Gastrocnemius medialis (tissue), 4 donors: ENCODE measurements around the gene PCDH9. TPM values are rescaled to one million over a fixed set of nuclear protein-coding genes. Genes with fewer than 3 reads are reported as not detected.

Experiments
- ATAC-seq, 2 donors: fragments of 150-250 bp; one replicate each; pipeline ENCODE4 v1.9.1; 2016
- DNase-seq, 2 donors: peaks; one replicate each; pipeline ENCODE4 v3.0.0-alpha.2; 2019
- H3K27ac ChIP-seq, 4 donors: fragments of 200-600 bp; sonication (generic); 1 replicate in 1 of 4; 2 replicates in 3 of 4; pipeline ENCODE4 v1.5.1; 2016 to 2018; ENCODE audit warnings: mild to moderate bottlenecking in 2 of 4, moderate library complexity in 1 of 4
- H3K27me3 ChIP-seq, 3 donors: fragments of 200-600 bp; sonication (generic) in 2 of 3; 1 replicate in 1 of 3; 2 replicates in 2 of 3; pipeline versions ENCODE4 v1.5.1 to v1.6.0; 2016 to 2019; ENCODE audit warnings: mild to moderate bottlenecking in 1 of 3, moderate library complexity in 1 of 3
- H3K36me3 ChIP-seq, 2 donors: fragments of 200-600 bp; sonication (generic) in 1 of 2; one replicate each; pipeline ENCODE4 v1.5.1; 2017 to 2018
- H3K4me1 ChIP-seq, 2 donors: fragments of 200-600 bp; sonication (generic) in 1 of 2; one replicate each; pipeline ENCODE4 v1.5.1; 2016 to 2017; ENCODE audit warnings: mild to moderate bottlenecking in 2 of 2
- H3K4me3 ChIP-seq, 4 donors: fragments of 200-600 bp; sonication (generic) in 3 of 4; 1 replicate in 1 of 4; 2 replicates in 3 of 4; pipeline ENCODE4 v1.5.1; 2016 to 2019; ENCODE audit warnings: mild to moderate bottlenecking in 2 of 4
- H3K9me3 ChIP-seq, 3 donors: fragments of 200-600 bp; sonication (generic) in 2 of 3; 1 replicate in 1 of 3; 2 replicates in 2 of 3; pipeline ENCODE4 v1.5.1; 2016 to 2019
- CTCF ChIP-seq, 5 experiments: fragments of 450-650 bp in 3 of 5; fragments of 200-600 bp in 2 of 5; sonication (generic) in 2 of 5; IDR thresholded peaks in 4 of 5; conservative IDR thresholded peaks in 1 of 5; 1 replicate in 4 of 5; 2 replicates in 1 of 5; pipeline ENCODE4 v1.5.1; 2016 to 2019; ENCODE audit warnings: antibody characterized with exemption in 5 of 5, mild to moderate bottlenecking in 3 of 5, moderate library complexity in 3 of 5
- POLR2A ChIP-seq, 2 donors: fragments of 450-650 bp; IDR thresholded peaks; one replicate each; pipeline ENCODE4 v1.6.1; 2017; ENCODE audit warnings: antibody characterized with exemption in 2 of 2, mild to moderate bottlenecking in 2 of 2, moderate library complexity in 2 of 2
- in situ Hi-C, 4 donors: fragments of 200-750 bp; cut with MboI; loops; one replicate each; pipeline versions ENCODE4 v1.15.0 to v1.8.0; 2017; ENCODE audit warnings: low sequenced_read_pairs in 4 of 4
- intact Hi-C: fragments of 100-400 bp; cut with DNase I; formaldehyde crosslinking; loops from one replicate; pipeline ENCODE4 v1.15.1; 2023; ENCODE audit warnings: low total_unique reads
- total RNA-seq, 4 donors: library from RNA; depleted of rRNA; stranded (reverse); fragments of >200 nt; gene quantifications; one replicate each; pipeline versions ENCODE4 v1.1.0 to v1.2.3, GENCODE V29; 2016

PCDH9 gene
- total RNA-seq, 4 donors from 2014 or later = 1.4 to 2.1 (median 1.9) TPM

- DNase-seq = no peak
- no peak for TF ChIP-seq CTCF (IDR thresholded peaks at IDR 0.05 in 4 of 5, conservative IDR thresholded peaks at IDR 0.05 in 1 of 5)
- no peak for TF ChIP-seq POLR2A (IDR thresholded peaks at IDR 0.05)
- ATAC-seq = no peak
- H3K27ac ChIP-seq = no peak overlapping the region
- in situ Hi-C loops (no loop called here), intact Hi-C loops (no loop called here)
- no peaks in the 10 kb centered on the region for H3K9me3 ChIP-seq
- no peaks in the 10 kb centered on the region for H3K4me1 ChIP-seq
- H3K27me3 ChIP-seq = no peaks in the 10 kb centered on the region
- no peak overlapping the region for H3K4me3 ChIP-seq
- H3K36me3 ChIP-seq = no peaks in the 10 kb centered on the region
Observed at GRCh38 chr13:66518068-66518467, 712.1 kb downstream of the PCDH9 start.

- H3K9me3 ChIP-seq = no peaks in the 10 kb centered on the region
- H3K27ac ChIP-seq = no peak overlapping the region
- intact Hi-C loops = no loop called here
- TF ChIP-seq POLR2A (IDR thresholded peaks at IDR 0.05) (no peak), CTCF (IDR thresholded peaks at IDR 0.05 in 4 of 5, conservative IDR thresholded peaks at IDR 0.05 in 1 of 5) (no peak)
- ATAC-seq (no peak), DNase-seq (no peak)
- no peaks in the 10 kb centered on the region for H3K4me1 ChIP-seq
- H3K36me3 ChIP-seq = no peaks in the 10 kb centered on the region
- no peak overlapping the region for H3K4me3 ChIP-seq
- in situ Hi-C loops = no loop called here
- no peaks in the 10 kb centered on the region for H3K27me3 ChIP-seq
Observed at GRCh38 chr13:66513728-66514127, 716.4 kb downstream of the PCDH9 start.

GRCh38 chr13:66509175-66509574 lies 721.0 kb downstream of the PCDH9 start:
- TF ChIP-seq POLR2A (IDR thresholded peaks at IDR 0.05) (no peak), CTCF (IDR thresholded peaks at IDR 0.05 in 4 of 5, conservative IDR thresholded peaks at IDR 0.05 in 1 of 5) (no peak)
- in situ Hi-C loops = no loop called here
- no peak for ATAC-seq

GRCh38 chr13:66508153-66508909 lies 721.8 kb downstream of the PCDH9 start:
- no peak for DNase-seq
- Histone ChIP-seq H3K9me3 (no peaks in the 10 kb centered on the region), H3K27ac (no peak overlapping the region), H3K27me3 (no peaks in the 10 kb centered on the region), H3K4me3 (no peak overlapping the region), H3K36me3 (no peaks in the 10 kb centered on the region), H3K4me1 (no peaks in the 10 kb centered on the region)
- no peak for ATAC-seq
- intact Hi-C loops = no loop called here
- in situ Hi-C loops = no loop called here
- TF ChIP-seq CTCF (IDR thresholded peaks at IDR 0.05 in 4 of 5, conservative IDR thresholded peaks at IDR 0.05 in 1 of 5) (no peak), POLR2A (IDR thresholded peaks at IDR 0.05) (no peak)

More at GRCh38 chr13:66509175-66509574, 721.0 kb downstream of the PCDH9 start:
- no peaks in the 10 kb centered on the region for H3K4me1 ChIP-seq
- no peak overlapping the region for H3K27ac ChIP-seq
- H3K4me3 ChIP-seq = no peak overlapping the region
- H3K27me3 ChIP-seq = no peaks in the 10 kb centered on the region
- H3K36me3 ChIP-seq = no peaks in the 10 kb centered on the region
- H3K9me3 ChIP-seq = no peaks in the 10 kb centered on the region
- no peak for DNase-seq
- intact Hi-C loops = no loop called here

- Histone ChIP-seq H3K4me1 (no peaks in the 10 kb centered on the region), H3K27me3 (no peaks in the 10 kb centered on the region), H3K4me3 (no peak overlapping the region), H3K9me3 (no peaks in the 10 kb centered on the region), H3K36me3 (no peaks in the 10 kb centered on the region), H3K27ac (no peak overlapping the region)
- in situ Hi-C loops (no loop called here), intact Hi-C loops (no loop called here)
- DNase-seq = no peak
- ATAC-seq = no peak
- TF ChIP-seq POLR2A (IDR thresholded peaks at IDR 0.05) (no peak), CTCF (IDR thresholded peaks at IDR 0.05 in 4 of 5, conservative IDR thresholded peaks at IDR 0.05 in 1 of 5) (no peak)
Observed at GRCh38 chr13:66506979-66507378, 723.2 kb downstream of the PCDH9 start.
